OCI-LY3 (cell line): ENCODE measurements around the gene SECISBP2.

ENCODE experiments used
- H2AFZ ChIP-seq: fragments of 200-600, 300-600 bp; shearing (Covaris generic); 2 replicates; pipeline ENCODE4 v1.6.0; 2014; ENCODE audit warnings: antibody characterized with exemption, low read depth, low read length
- H3K27ac ChIP-seq: fragments of 200-600, 300-600 bp; sonication (generic); 2 replicates; pipeline ENCODE4 v1.5.1; 2014; ENCODE audit warnings: mild to moderate bottlenecking, low read length, moderate library complexity, mixed read lengths
- H3K27me3 ChIP-seq: fragments of 200-600, 300-600 bp; sonication (generic); 2 replicates; pipeline ENCODE4 v1.6.1; 2014; ENCODE audit warnings: low read depth, low read length, mixed read lengths
- H3K36me3 ChIP-seq: fragments of 200-600, 300-600 bp; sonication (generic); replicated peaks from 2 replicates; pipeline ENCODE3; 2014; ENCODE audit warnings: low read depth, low read length, mixed read lengths
- H3K4me1 ChIP-seq: fragments of 300-600, 200-600 bp; sonication (generic); 2 replicates; pipeline ENCODE4 v1.6.1; 2014; ENCODE audit warnings: low read length, mixed read lengths
- H3K4me2 ChIP-seq: fragments of 200-600, 300-600 bp; sonication (generic); 2 replicates; pipeline ENCODE4 v1.6.1; 2014; ENCODE audit warnings: low read length, mixed read lengths
- H3K4me3 ChIP-seq: fragments of 300-600, 200-600 bp; sonication (generic); 2 replicates; pipeline ENCODE4 v1.5.1; 2014; ENCODE audit warnings: antibody characterized with exemption, mild to moderate bottlenecking, low read length, moderate library complexity
- H3K79me2 ChIP-seq: fragments of 300-600, 200-600 bp; shearing (Covaris generic); 2 replicates; pipeline ENCODE4 v1.6.1; 2014; ENCODE audit warnings: mild to moderate bottlenecking, low read length, mixed read lengths
- H3K9ac ChIP-seq: fragments of 300-600, 200-600 bp; shearing (Covaris generic); 2 replicates; pipeline ENCODE4 v1.6.0; 2014; ENCODE audit warnings: mild to moderate bottlenecking, low read length, moderate library complexity
- H3K9me3 ChIP-seq: fragments of 200-600, 300-600 bp; shearing (Covaris generic); 2 replicates; pipeline ENCODE4 v1.6.1; 2014; ENCODE audit warnings: low read length, mixed read lengths; ENCODE audit not compliant: insufficient read depth
- H4K20me1 ChIP-seq: fragments of 200-600, 300-600 bp; sonication (generic); 2 replicates; pipeline ENCODE4 v1.6.1; 2016; ENCODE audit warnings: low read length, mixed read lengths; ENCODE audit not compliant: insufficient read depth
- CTCF ChIP-seq: fragments of 200-600, 300-600 bp; sonication (generic); IDR thresholded peaks from 2 replicates; pipeline ENCODE4 v1.5.1; 2014; ENCODE audit warnings: antibody characterized with exemption, low read length, low read depth
- EZH2phosphoT487 ChIP-seq: fragments of 200-600 bp; shearing (Covaris generic); IDR thresholded peaks from 2 replicates; pipeline ENCODE4 v1.6.1; 2018; ENCODE audit warnings: antibody characterized with exemption, mixed run types, low read depth

Gene SECISBP2

GRCh38 chr9:89380437-89381307 is 62.4 kb downstream of the SECISBP2 start:
- no peak overlapping the region for H3K27ac ChIP-seq
- H3K9me3 ChIP-seq, result no peaks in the 10 kb centered on the region
- H3K4me2 ChIP-seq, result no peak overlapping the region
- H4K20me1 ChIP-seq, result no peaks in the 10 kb centered on the region
- H3K4me3 ChIP-seq, result no peak overlapping the region
- TF ChIP-seq CTCF, result no peak
- no peak for TF ChIP-seq EZH2phosphoT487
- H3K36me3 ChIP-seq, result no peaks in the 10 kb centered on the region
- H2AFZ ChIP-seq, result no peak overlapping the region
- H3K9ac ChIP-seq, result no peak overlapping the region
- no peaks in the 10 kb centered on the region for H3K79me2 ChIP-seq
- no peaks in the 10 kb centered on the region for H3K27me3 ChIP-seq
- H3K4me1 ChIP-seq, result no peaks in the 10 kb centered on the region

- H4K20me1 ChIP-seq, result no peaks in the 10 kb centered on the region
- H3K9me3 ChIP-seq, result no peaks in the 10 kb centered on the region
- H3K27me3 ChIP-seq, result no peaks in the 10 kb centered on the region
- no peak overlapping the region for H3K4me2 ChIP-seq
- no peaks in the 10 kb centered on the region for H3K79me2 ChIP-seq
- no peak overlapping the region for H3K27ac ChIP-seq
- H3K9ac ChIP-seq, result no peak overlapping the region
- peaks cover 3% of the 10 kb centered on the region for H3K36me3 ChIP-seq
- H3K4me3 ChIP-seq, result no peak overlapping the region
- H3K4me1 ChIP-seq, result no peaks in the 10 kb centered on the region
- no peak overlapping the region for H2AFZ ChIP-seq
- no peak for TF ChIP-seq CTCF
- TF ChIP-seq EZH2phosphoT487, result no peak
Observed at GRCh38 chr9:89381308-89381609, 63.0 kb downstream of the SECISBP2 start.

GRCh38 chr9:89382026-89382986 is 64.0 kb downstream of the SECISBP2 start:
- H3K27me3 ChIP-seq, result no peaks in the 10 kb centered on the region
- H3K4me3 ChIP-seq, result no peak overlapping the region
- no peaks in the 10 kb centered on the region for H3K9me3 ChIP-seq
- H3K4me2 ChIP-seq, result no peak overlapping the region
- no peak overlapping the region for H2AFZ ChIP-seq
- peaks cover 5% of the 10 kb centered on the region for H3K36me3 ChIP-seq
- H3K27ac ChIP-seq, result no peak overlapping the region
- no peak for TF ChIP-seq EZH2phosphoT487
- no peak overlapping the region for H3K9ac ChIP-seq
- no peaks in the 10 kb centered on the region for H3K4me1 ChIP-seq
- no peaks in the 10 kb centered on the region for H4K20me1 ChIP-seq
- H3K79me2 ChIP-seq, result no peaks in the 10 kb centered on the region

GRCh38 chr9:89383030-89383720 is 64.9 kb downstream of the SECISBP2 start:
- no peaks in the 10 kb centered on the region for H3K9me3 ChIP-seq
- no peak overlapping the region for H3K4me2 ChIP-seq
- H3K9ac ChIP-seq, result no peak overlapping the region
- H3K36me3 ChIP-seq, result peaks cover 5% of the 10 kb centered on the region
- no peaks in the 10 kb centered on the region for H4K20me1 ChIP-seq
- no peak overlapping the region for H3K27ac ChIP-seq
- TF ChIP-seq EZH2phosphoT487, result no peak
- no peaks in the 10 kb centered on the region for H3K79me2 ChIP-seq
- no peaks in the 10 kb centered on the region for H3K27me3 ChIP-seq
- no peaks in the 10 kb centered on the region for H3K4me1 ChIP-seq
- H2AFZ ChIP-seq, result no peak overlapping the region
- H3K4me3 ChIP-seq, result no peak overlapping the region
